A172 (cell line): Measurements from ENCODE around the gene ENTPD2. TPM values are rescaled to one million over a fixed set of nuclear protein-coding genes. Genes with fewer than 3 reads are reported as not detected.
A peak's percentile ranks its signal among the peaks of the same experiment; 100 is the strongest.

Experiments used
- DNase-seq: peaks from one replicate; pipeline ENCODE4 v3.0.0-alpha.2; 2015; ENCODE audit warnings: low spot score
- total RNA-seq: library from RNA; depleted of rRNA; stranded (reverse); fragments of >200 nt; shearing (Covaris generic); gene quantifications from 2 replicates; pipeline ENCODE4 v1.2.3, GENCODE V29; 2014; rRNA removed

ENTPD2 gene
- not detected in 2 replicates for total RNA-seq

DNA sequence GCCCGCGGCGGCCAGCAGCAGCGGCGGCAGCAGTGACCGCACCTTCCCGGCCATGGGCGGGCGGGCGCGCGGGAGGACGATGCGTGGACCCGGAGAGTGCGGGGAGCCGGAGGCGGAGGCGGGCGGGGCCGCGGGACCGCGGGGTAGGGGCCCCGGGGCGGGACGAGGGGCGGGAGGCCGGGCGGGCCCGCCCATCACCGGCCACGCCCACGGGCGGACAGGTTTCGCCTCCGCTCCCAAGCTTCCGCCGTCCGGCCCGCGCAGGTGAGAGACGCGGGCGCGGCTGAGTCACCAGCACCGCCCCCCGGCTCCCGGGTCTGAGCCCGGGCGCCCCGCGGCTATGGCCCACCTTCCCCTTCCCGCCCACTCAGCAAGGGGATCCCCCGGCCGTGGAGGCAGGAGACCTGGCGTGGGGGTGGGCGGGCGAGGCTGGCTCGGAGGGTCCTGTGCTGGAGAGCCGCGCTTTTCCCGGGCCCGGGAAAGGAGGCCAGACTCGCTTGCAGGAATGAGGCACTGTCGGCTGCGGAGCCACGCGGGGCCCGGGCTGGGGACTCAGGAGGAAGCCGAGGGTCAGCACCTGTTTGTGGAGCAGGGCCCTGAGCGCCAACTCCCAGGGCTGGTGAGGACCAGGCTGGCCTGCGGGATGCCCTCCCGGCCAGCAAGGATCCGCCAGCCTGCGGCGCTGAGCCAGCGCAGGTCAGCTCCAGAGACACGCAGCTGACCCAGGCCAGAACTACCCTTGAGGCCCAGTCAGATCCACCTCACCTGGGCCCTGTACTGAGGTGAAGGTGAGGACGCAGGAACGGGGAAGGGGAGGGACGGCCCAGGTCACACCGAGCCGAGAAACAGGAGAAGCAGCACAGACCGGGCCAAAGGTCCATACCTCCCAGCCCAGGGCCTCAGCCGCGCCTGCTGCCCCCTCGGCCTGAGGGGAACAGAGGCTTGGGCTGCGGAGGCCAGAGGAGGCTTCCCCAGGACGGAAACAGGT lies at the start of gene ENTPD2:
TSS of gene ENTPD2 (minus strand) at position 118 of the 988 bp plus-strand sequence. CDS start at position 54, 64 bp downstream.
- no peak for DNase-seq

DNA sequence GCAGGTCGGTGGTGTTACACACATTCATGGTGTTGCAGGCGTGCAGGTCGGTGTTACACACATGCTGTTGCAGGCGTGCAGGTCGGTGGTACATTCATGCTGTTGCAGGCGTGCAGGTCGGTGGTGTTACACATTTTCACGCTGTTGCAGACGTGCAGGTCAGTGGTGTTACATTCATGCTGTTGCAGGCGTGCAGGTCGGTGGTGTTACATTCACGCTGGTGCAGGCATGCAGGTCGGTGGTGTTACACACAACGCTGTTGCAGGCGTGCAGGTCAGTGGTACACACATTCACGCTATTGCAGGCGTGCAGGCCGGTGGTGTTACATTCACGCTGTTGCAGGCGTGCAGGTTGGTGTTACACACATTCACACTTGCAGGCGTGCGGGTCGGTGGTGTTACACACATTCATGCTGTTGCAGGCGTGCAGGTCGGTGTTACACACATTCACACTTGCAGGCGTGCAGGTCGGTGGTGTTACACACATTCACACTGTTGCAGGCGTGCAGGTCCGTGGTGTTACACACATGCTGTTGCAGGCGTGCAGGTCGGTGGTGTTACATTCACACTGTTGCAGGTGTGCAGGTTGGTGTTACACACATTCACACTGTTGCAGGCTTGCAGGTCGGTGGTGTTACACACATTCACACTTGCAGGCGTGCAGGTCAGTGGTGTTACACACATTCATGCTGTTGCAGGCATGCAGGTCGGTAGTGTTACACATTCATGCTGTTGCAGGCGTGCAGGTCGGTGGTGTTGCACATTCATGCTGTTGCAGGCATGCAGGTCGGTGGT lies 49.5 kb upstream of the ENTPD2 start:
- DNase-seq, result no peak

DNA sequence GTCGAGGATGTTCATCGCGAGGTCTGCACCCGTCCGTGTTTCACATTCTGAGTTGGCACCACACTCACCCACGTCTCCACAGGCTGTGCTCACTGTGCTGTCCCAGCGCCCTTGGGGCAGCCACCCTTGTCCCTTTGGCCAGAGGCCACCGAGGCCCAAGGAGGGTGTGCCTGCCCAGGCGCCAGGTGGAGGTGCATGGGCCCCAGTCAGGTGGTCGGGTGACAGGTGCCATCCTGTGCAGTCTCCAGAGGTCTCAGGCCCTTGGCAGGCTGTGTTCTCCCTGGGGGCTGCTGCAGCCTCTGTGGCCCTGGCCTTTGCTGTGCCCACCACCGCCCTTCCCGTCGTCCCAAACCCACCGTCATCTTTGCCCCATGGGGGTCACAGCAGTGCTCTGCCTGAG lies 45.4 kb upstream of the ENTPD2 start:
- no peak for DNase-seq

DNA sequence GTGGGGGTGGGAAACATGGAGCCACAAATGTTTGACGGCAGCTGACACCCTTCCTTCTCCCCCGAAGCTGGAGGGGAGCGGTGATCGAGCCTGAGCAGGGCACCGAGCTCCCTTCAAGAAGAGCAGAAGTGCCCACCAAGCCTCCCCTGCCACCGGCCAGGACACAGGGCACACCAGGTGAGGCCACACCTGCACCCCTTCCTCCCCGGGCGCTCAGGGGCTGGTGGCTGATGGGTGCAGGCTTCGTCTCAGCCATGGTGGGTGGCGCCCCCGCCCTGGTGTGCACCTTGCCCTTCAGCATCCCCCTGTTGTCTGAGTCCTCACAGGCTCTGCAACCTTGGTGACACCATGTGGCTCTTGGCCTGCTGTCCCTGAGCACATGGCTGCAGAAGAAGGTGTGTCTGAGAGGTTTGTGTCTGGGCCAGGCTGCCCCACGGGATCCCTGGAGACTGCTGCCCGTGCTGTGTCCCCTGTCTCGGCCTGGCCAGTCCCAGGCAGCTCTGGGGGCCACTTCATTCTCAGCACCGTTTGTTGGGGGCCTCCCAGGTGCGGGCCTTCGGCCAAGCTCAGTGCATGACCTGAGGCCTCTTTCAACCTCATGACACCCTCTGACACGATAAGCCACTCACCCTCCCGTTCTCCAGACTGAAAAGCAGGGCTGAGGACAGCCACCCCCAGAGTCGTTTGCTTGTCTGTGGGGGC lies 44.1 kb upstream of the ENTPD2 start:
- no peak for DNase-seq

DNA sequence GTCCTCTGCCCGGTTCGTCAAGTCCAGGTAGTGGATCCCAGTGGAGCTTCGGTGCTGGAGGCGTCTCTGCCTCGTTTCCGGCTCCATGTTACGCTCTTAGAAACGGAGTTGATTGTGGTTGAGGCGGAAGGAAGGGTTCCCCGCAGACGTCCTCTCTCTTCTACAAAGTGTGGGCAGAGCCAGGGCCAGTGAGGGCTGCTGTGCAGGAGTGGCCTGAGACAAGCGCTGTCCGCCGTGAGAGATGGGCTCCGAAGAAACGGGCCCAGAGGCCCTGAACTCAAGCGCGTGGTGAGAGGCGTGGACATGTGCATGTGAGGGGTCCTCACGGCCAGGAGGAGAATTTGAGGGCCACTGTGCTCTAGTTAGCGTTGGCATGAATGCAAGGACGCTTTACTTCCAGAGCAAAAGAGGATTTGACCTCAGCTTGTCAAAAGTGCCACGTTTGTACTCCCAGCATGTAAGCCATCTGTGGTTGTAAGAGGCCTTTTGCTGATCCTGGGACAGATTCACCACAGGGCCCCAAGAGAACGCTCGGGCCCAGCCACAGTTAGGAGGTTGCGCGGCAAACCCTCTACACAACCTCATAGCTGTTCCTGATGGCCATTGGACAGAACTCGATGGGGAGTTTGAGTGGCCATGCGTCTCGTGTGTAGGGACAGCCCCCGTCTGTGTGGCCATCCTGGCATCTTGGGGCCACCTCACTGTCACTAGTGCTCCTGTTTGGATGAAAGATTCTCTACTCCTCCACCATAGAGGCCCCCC lies 43.1 kb upstream of the ENTPD2 start:
- no peak for DNase-seq

DNA sequence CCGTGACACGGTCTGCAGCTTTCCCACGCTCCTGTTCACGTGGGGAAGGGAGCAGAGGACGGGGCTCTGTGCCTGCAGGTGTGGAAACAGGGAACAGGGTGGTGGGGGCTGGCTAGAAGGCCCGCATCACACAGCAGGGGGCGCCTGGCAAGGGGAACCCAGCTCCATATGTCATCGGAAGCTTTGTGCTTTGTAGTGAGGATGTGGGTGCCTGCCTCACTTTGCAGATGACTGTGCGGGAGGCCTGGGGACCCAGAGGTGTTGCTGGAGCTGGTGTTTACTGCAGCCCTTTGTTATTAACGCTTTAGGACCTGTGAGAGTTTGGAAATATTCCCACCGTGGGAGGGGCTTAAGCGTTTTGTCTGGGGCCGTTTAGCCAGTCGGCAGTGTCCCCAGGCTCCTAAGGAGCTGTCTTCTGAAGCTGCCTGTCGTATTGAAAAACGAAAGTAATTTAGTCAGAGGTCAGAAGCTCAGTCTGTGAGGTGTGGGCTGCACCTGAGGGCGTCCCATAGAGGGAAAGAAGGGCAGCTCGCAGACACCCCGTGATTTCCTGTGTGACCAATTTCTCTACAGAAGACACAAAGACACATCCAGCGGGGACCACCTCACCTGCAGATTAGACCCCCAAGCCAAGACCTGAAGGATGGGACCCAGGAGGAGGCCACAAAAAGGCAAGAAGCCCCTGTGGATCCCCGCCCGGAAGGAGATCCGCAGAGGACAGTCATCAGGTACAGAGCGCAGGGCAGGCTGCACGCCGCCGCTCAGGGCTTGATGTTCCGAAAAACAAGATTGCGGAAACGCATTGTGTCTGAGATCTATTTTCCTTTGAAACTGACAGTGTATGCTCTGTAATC lies 42.0 kb upstream of the ENTPD2 start:
- no peak for DNase-seq

DNA sequence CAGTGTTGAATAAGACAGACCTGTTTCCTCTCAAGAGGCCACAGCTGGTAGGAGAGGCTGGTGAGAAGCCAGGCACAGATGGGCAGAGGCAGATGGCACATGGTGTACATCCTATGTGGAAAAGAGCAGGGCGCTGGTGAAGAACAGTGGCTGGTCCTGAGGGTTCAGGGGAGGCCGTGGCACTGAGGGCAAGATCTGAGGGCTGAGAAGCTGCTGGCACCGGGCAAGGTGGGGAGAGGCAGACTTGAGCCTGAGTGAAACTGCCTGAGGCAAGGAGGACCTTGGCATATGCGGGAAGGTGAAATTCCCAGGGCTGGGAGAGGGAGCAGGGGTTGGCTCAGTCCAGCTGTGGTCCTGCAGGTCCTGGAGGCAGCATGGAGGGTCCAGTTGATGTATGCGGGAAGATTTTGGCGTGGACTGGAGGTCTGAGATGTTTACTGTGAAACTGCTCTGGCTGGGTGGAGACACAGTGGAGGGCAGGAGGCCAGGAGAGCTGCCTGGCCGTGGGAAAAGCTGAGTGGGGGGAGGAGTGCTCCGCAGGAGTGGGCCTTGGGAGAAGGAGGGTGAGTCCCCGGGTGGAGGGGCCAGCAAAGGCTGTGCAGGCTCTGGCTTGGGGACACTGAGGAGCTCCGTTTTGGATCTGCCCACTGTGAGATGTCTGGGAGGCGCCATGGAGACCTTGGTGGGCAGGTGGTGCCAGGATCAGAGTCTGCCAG lies 35.5 kb upstream of the ENTPD2 start:
- DNase-seq, result no peak

DNA sequence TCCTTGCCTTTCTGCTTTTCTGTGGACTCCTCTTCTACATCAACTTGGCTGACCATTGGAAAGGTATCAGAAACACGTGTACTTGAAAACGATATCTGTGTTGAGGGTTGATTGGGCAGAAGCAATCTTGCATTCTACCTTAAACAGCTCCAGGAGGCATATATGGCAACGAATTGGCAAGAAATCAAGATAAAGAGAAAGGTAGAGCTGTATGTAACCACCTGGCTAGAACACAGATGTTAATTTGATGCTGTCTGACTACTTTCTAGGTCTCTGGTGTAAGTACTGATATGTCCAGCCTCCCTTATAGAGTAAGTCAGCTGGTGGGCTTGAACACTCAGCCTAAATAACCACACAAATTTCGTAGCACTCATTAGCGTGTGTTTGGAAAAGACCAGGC lies 34.3 kb upstream of the ENTPD2 start:
- no peak for DNase-seq

DNA sequence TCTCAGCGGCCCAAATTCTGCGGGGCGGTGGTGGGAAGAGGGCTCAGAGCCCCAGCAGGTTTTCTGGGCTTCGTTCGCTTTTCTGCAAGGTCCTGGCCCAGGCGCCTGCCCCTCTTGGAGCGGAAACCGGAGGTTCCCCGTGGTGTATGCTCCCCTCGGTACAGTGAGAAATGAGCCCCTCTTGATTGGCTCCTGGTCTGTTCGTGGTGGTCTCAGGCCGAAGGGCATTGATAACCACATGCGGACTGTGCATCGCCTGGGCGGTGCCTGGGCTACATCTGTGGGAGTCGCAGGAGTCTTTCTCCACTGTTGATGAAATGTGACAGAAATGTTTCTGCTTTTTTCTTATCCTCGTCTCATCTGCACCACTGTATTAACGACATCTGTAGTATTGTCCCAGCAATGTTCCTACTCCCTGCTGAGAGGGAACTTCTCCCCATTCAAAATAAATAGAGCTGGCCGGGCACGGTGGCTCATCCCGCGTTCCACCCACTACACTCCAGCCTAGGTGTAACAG lies 33.6 kb upstream of the ENTPD2 start:
- DNase-seq, result no peak

DNA sequence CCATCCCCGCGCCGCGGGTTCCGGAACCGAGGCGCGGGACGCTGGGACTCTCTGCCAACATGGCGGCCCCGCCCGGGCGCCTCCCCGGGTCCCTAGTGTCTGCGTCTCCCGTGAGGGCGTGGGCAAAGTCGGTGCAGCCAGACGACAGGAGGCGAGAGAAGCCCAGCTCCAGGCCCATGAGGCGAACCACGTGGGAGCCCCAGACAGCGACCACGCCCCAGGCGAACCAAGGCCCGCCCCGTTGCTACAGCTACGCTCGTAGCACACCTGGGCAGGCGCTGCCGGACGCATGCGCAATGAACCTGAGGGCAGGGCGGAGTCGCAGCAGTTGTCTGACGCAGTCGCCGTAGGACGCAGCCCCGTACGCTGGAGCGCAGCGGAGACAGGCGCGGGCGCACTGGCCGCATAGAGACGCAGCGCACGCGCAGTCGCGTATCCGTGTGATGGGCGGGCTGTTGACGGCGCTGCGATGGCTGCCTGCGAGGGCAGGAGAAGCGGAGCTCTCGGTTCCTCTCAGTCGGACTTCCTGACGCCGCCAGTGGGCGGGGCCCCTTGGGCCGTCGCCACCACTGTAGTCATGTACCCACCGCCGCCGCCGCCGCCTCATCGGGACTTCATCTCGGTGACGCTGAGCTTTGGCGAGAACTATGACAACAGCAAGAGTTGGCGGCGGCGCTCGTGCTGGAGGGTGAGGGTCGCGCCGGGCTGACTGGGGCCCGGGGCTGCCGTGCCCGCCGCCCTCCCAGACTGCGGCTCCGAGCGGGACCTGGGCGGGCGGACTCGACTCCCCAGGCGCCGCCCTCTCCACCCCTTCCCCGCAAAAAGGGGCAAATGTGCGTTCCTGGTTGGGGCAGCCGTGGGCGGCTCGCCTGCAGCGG lies 32.9 kb upstream of the ENTPD2 start, which contains the start of gene MAN1B1:
TSS of gene MAN1B1 (plus strand) at position 455 of the 878 bp plus-strand sequence. CDS start at position 470, 15 bp downstream.
- DNase-seq, result peak; percentile 100

DNA sequence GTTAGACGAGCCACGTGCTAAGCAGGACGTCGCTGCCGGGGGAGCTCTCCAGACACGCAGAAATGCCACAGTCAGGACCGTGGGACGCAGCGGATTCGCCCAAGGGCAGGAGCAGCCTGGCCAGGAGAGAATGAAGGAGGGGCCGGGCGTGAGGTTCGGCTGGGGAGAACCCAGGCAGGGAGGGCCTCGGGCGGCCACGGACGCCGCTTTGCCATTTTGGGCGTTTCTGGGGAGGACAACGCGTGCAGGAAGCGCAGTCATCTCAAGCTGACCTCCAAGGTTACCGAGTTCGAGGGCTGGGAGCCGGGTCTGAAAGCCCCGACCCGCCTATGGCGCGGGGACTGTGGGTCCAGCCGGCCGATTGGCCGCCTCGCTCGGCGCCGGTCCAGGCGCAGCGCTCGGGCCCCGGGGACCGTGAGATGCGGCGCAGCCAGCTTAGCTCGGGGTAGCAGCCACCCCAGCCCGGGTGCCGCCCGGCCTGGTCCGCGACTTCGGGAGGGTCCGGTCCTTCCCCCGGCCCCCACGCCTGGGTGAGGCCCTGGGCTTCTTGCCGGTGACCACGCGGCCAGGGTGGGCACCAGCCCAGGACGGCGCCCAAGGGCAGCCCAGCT lies 32.2 kb upstream of the ENTPD2 start:
- peak; percentile 61 for DNase-seq

DNA sequence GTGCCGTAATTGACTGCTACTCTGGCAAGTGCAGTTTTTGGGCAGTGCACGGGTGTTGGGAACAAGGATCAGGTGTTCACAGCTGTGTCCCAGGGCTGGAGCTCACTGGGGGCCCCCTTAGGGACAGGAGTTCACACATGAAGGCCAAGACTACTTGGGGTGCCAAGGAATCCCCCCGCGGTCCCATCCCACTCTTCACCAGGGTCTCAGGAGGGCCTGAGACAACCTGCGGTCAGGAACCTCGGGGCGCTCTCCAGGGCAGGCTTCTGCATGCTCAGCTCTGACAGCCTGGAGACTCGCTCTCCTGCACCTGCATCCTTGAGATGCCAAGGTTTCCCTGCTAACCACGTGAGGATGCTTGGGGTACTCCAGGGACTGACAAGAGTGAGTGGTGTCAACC lies 30.7 kb upstream of the ENTPD2 start:
- no peak for DNase-seq

DNA sequence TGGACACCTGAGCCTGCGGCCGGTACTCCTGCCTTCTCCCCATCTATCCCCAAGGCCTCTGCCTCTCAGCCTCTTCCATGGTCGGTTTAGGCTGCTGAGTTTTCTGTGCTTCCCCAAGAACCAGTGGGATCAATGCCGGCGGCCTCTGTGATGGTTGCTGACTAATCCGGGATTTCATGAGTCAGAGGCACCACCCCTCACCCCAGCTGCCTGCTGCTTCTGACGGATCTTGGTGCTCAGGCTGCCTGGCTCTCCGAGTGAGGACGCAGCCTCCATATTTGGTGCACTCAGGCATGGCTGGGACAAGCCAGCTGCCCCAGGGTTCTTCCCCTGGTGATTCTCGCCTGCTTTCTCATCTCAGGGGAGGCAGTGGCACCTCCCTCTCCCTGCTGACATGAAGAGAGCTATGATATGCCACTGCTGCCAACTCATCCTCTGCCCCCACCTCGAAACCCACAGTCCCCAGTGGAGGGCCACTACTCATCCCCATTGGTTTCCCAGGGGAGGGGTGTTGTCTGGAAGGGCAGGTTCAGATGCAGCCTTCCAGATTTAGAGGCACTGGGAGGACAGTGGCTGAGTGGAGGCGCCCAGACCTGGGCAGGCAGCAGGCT lies 29.6 kb upstream of the ENTPD2 start:
- DNase-seq, result peak; percentile 100

DNA sequence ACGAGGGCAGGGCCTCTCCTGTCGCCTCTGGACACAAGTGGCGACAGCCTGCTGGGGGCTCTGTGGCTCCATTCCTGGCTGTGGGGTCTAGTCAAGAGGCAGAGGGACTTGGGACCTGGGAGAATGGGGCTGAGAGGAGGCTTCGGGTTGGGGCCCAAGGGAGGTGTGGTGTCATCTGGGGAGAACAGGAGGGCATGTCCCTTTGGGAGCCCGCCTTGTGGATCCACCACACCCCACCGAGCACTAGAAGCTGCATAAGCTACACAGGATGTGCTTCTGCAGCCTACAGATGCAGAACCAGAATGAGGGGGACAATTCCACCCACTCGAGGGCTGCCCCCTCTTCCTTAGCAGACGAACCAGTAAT lies 29.0 kb upstream of the ENTPD2 start:
- no peak for DNase-seq

DNA sequence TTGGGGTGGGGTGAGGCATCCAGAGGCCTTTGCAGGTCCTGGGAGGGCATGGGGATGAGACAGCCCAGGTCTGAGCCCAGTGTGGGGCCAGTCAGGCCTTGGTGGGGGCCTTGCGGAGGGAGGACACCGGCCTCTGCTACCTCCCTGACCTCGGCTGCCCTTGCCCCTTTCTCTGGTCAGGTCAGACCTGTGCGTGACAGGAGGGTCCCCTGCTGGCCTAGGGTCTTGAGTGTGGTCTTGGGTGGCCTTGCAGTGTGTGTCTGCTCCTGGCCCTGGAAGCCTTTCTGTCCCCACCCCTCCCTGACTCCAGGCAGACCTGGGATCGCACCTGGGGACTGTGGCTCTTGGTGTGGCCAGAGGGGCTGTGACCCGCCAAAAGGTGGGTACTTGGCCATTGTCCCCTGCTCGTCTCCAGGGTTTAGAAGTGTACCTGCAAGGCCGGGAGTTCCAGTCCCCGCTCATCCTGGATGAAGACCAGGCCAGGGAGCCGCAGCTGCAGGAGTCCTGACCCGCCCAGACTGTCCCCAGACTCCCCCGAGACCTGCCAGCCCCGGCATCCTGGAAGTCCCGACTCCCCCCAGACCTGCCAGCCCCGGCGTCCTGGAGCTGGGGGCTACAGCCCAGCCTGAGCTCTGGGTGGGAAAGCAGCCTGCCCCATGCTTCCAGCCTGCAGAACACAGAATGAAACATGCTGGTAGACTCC lies 28.5 kb upstream of the ENTPD2 start:
- DNase-seq, result no peak

DNA sequence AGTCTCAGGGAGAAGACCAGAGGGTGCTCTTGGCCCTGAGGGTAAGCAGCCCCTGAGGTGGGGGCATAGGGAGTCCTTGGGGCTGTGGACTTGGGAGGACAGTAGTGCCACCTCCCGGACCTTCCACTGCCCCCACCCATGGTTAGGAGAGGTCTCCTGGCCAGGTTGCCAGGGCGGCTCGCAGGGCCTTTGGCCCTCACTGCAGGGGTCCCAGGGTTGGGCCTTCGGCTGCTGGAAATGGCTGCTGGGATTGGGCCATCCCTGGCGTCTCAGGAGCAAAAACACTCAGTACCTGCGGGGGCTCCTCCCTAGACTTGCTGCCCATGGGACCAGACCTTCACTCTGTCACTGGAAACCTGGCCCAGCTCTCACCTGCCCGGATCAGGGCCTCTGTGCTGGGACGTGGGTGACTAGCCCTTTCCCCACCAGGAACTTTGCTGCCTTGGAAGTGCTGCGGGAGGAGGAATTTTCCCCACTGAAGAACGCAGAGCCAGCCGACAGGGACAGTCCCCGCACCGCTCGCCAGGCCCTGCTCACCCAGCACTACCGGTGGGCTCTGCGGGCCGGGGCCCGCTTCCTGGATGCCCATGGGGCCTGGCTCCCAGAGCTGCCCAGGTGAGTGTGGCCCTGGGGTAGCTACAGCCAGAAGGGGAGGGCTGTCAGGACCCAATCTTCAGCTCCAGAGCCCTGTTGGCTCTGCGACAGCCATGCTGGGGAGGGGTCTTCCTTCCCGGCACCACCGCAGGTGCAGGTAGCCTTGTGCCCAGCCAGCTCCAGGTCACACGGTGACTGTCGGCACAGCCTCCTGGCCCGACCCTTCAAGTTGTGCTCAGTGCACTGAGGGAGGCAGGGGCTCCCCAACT lies 26.6 kb upstream of the ENTPD2 start:
- DNase-seq, result no peak
